ENCODE results near the gene CYP2A7. TPM values are rescaled to one million over a fixed set of nuclear protein-coding genes. Genes with fewer than 3 reads are reported as not detected.
"Not testable (repeated sequence)": the region's sequence is repeated elsewhere in the genome, so short reads cannot be mapped to it uniquely, and the experiment has no call there.

The CYP2A7 gene
- total RNA-seq, 2 experiments from 2014 or later: not detected

DNA sequence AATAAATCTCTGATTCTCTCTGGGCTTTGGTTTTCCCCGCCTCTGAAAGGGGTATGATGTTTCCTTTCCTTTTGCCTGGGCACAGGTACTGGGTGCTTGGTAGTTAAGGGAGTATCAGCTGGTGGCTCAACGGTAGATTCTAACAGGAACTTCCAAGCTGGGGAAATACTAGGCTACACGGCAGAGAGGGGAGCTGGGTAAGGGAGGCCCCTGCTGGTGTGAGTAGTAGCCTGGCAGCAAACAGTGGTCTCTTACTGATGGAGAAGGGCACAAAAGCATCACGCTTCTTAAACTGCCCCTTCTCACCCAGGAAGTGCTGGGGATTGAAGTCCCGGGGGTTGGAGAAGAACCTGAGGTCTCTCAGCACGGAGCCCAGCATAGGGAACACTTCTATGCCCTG lies 26.9 kb upstream of the CYP2A7 start:
- Mint-ChIP-seq H3K4me3 (no peak overlapping the region), H3K4me1 (peaks cover 9% of the 10 kb centered on the region), H3K9me3 (ENCODE audit: low read depth) (no peaks in the 10 kb centered on the region), H3K36me3 (peaks cover 1% of the 10 kb centered on the region), H3K27ac (no peak overlapping the region), H3K27me3 (peaks cover 43% of the 10 kb centered on the region)
- ATAC-seq: no peak
- DNase-seq: no peak
- CTCF ChIA-PET: interaction anchor here (0.7 to 1.2 kb wide), 2 partner anchors 102 to 274 kb away, joined by 3 read pairs; no protein-coding TSS in a partner anchor

DNA sequence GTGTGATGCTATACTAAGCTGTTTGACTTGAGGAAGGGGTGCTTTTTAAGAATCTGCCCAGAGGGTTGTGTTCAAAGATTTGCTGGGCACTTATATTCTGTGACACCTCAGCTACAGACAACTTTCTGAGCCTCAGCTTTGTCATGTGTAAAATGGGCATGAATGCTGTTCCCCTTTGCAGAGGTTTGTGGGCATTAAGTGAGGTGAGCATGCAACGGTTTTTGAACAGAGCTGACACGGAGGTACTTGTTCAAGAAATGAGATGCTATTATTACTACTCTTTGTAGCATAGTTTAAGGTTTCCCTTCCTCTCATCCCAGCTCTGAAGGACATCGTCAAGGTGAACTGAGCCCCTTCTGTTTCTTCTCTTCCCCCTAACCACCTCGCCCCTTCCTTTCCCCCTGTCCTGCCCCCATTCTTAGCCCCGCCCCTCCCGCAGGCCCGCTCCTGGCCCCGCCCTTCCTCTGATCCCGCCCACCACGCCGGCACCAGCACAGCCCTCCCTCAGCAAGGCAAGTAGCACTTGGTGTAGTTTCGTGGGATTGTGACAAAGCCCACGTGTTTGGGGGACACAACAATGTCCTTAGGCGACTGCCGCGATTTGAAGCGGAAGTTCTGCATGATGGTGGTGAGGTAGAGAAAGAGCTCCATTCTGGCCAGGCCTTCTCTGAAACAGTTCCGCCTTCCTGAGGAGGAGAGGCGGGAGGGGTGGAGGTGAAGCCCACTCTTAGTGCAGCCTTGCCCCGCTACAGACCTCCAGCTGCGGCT lies 26.1 kb upstream of the CYP2A7 start:
- Mint-ChIP-seq H3K27ac (no peak overlapping the region), H3K27me3 (peaks cover 36% of the 10 kb centered on the region), H3K4me1 (peaks cover 9% of the 10 kb centered on the region), H3K9me3 (ENCODE audit: low read depth) (no peaks in the 10 kb centered on the region), H3K4me3 (no peak overlapping the region), H3K36me3 (no peaks in the 10 kb centered on the region)
- DNase-seq (peak; percentile 58), ATAC-seq (peak; percentile 65)
- CTCF ChIA-PET: interaction anchor here (0.7 to 1.2 kb wide), 2 partner anchors 101 to 273 kb away, joined by 3 read pairs; no protein-coding TSS in a partner anchor

DNA sequence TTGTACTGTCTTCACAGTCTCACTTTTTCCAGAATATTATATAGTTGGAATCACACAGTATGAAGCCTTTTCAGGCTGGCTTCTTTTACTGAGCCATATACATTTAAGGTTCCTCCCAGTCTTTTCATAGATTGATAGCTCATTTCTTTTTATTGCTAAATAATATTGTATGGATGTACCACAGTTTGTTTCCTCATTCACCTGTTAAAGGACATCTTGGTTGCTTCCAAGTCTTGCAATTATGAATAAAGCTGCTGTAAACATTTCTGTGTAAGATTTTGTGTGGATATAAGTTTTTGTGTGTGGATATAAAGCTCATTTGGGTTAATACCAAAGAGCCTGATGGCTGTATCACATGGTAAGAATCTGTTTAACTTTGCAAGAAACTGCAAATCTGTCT lies 24.5 kb upstream of the CYP2A7 start:
- H3K4me3 Mint-ChIP-seq: no peak overlapping the region
- no peak overlapping the region for H3K27ac Mint-ChIP-seq
- ATAC-seq: no peak
- no peaks in the 10 kb centered on the region for H3K36me3 Mint-ChIP-seq
- peaks cover 9% of the 10 kb centered on the region for H3K4me1 Mint-ChIP-seq
- DNase-seq: no peak
- no peaks in the 10 kb centered on the region for H3K9me3 Mint-ChIP-seq (ENCODE audit: low read depth)
- peaks cover 36% of the 10 kb centered on the region for H3K27me3 Mint-ChIP-seq
- CTCF ChIA-PET: interaction anchor here (0.6 kb wide), 1 partner anchor 243 kb away, joined by 3 read pairs; no protein-coding TSS in a partner anchor

DNA sequence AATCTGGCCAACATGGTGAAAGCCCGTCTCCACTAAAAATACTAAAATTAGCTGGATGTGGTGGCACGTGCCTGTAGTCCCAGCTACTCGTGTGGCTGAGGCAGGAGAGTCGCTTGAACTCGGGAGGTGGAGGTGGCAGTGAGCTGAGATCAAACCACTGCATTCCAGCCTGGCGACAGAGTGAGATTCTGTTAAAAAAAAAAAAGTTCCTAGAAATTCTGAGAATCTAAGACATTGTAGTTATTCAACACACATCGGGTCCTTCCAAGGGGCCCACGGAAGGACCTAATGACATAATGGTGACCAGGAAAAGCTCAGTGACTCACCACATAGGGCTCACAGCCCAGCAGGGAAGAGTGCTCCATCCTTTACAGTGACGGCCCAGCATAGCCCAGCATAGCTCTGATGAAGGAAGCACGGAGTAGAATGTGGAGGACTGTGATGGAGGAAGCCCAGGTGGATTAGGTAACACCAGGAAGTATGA lies 22.7 kb upstream of the CYP2A7 start:
- not testable (repeated sequence) for H3K9me3 Mint-ChIP-seq (ENCODE audit: low read depth); H3K27ac Mint-ChIP-seq; H3K36me3 Mint-ChIP-seq; ATAC-seq; H3K4me3 Mint-ChIP-seq; DNase-seq
- CTCF ChIA-PET: interaction anchor here (0.6 kb wide), 1 partner anchor 671 kb away, joined by 3 read pairs; the partner anchor contains the start of gene CEACAM21
- Mint-ChIP-seq H3K4me1 (peaks cover 21% of the 10 kb centered on the region), H3K27me3 (peaks cover 35% of the 10 kb centered on the region)

DNA sequence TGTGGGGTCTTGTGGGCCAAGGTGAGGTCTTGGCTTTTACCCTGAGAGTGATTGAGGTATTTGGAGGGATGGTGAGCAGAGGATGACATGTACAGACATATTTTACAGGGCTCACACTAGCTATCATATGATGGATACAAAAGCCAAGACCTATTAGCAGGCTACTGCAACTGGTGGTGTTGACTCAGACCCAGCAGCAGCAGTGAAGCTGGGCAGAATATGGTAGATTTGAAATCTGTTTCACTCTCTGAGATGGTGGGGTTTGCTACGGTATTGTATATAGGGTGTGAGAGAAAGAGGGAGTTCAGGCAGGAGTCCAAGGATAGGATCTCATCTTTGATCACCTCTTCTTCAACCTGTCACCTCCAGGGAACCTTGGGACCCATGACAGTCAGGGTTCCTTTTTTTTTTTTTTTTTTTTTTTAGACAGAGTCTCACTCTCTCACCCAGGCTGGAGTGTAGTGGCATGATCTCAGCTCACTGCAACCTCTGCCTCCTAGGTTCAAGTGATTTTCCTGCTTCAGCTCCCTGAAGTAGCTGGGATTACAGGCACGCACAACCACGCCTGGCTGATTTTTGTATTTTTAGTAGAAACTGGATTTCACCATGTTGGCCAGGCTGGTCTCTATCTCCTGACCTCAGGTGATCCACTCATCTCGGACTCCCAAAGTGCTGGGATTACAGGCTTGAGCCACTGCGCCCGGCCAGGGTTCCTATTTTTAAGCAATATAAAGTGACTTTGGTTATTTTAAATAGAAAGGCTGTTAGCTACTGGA lies 20.1 kb upstream of the CYP2A7 start:
- H3K9me3 Mint-ChIP-seq (ENCODE audit: low read depth); CTCF ChIA-PET; ATAC-seq; DNase-seq; H3K4me3 Mint-ChIP-seq; H3K27ac Mint-ChIP-seq; H3K36me3 Mint-ChIP-seq: not testable (repeated sequence)
- H3K4me1 Mint-ChIP-seq: peaks cover 20% of the 10 kb centered on the region
- H3K27me3 Mint-ChIP-seq: peaks cover 14% of the 10 kb centered on the region

DNA sequence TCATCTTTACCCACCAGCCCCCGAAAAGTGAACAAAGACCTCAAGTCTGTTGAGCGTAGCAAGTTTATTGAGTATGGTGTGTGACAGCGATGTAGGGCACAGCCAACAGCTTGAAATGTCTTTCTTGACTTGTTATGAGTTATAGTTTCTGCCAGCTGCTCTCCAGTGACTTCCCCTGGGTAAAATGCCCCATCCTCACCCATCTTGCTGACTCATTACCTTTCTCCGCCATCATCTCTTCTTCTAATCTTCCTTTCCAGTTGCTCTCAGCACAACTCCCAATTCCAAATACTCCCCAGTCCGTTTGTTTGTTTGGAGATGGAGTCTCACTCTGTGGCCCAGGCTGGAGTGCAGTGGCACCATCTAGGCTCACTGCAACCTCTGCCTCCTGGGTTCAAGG lies 18.5 kb upstream of the CYP2A7 start:
- ATAC-seq; H3K9me3 Mint-ChIP-seq (ENCODE audit: low read depth); H3K27ac Mint-ChIP-seq; DNase-seq; CTCF ChIA-PET; H3K4me3 Mint-ChIP-seq; H3K27me3 Mint-ChIP-seq; H3K36me3 Mint-ChIP-seq: not testable (repeated sequence)
- peaks cover 23% of the 10 kb centered on the region for H3K4me1 Mint-ChIP-seq

DNA sequence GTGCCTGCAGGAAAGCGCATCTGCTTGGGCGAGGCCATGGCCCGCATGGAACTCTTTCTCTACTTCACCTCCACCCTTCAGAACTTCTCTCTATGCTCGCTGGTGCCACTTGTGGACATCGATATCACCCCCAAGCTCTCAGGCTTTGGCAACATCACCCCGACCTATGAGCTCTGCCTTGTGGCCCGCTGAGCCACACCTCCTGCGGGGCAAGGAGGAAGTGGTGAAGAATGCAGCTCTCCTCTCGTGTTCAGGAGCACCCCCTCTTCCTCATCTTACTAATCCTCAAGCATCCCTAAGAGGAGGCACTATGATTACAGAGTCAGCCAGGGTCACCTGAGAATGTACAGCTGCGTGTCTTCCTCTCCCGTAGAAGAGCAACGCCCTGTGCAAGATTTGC lies 17.9 kb upstream of the CYP2A7 start:
- H3K9me3 Mint-ChIP-seq (ENCODE audit: low read depth); H3K36me3 Mint-ChIP-seq; H3K27me3 Mint-ChIP-seq; H3K4me3 Mint-ChIP-seq; CTCF ChIA-PET: not testable (repeated sequence)
- Mint-ChIP-seq H3K27ac (peak overlapping the region; percentile 50), H3K4me1 (peaks cover 23% of the 10 kb centered on the region)
- DNase-seq (peak; percentile 75), ATAC-seq (peak; percentile 81)

DNA sequence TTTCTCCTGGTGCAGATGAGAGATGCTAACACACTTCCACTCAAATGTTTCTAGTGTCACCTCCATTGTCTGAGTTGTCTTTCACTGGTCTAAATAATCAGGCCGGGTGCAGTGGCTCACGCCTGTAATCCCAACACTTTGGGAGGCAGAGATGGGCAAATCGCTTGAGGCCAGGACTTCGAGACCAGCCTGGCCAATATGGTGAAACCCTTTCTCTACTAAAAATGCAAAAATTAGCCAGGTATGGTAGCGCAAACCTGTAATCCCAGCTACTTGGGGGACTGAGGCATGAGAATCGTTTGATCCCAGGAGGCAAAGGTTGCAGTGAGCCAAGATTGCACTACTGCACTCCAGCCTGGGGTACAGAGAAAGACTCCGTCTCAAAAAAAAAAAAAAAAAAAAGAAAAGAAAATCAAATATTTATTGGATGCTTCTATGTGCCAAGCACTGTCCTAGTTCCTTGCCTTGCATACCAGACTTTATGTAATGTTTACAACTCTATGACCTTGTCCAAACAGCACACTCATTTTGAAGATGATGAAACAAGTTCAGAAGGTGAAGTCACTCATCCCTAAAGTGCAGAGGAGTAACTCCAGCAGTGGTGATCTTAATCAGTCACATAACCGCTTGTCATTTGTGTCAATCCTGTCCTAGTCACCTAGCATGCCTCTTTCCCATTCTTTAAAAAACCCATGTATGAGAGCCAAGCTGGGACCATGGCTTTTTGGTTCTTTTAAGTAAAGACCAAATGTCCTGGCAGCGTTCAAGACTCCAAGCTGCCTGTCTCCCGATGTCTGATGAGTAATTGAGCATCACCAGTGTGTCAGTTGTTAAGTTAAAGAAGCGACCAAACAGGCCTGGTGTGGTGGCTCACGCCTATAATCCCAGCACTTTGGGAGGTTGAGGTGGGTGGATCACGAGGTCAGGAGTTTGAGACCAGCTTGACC lies 15.1 kb upstream of the CYP2A7 start:
- peak; percentile 39 for ATAC-seq
- Mint-ChIP-seq H3K4me1 (peaks cover 21% of the 10 kb centered on the region), H3K27me3 (peaks cover 12% of the 10 kb centered on the region)
- H3K9me3 Mint-ChIP-seq (ENCODE audit: low read depth); H3K36me3 Mint-ChIP-seq; H3K4me3 Mint-ChIP-seq; CTCF ChIA-PET; DNase-seq; H3K27ac Mint-ChIP-seq: not testable (repeated sequence)

DNA sequence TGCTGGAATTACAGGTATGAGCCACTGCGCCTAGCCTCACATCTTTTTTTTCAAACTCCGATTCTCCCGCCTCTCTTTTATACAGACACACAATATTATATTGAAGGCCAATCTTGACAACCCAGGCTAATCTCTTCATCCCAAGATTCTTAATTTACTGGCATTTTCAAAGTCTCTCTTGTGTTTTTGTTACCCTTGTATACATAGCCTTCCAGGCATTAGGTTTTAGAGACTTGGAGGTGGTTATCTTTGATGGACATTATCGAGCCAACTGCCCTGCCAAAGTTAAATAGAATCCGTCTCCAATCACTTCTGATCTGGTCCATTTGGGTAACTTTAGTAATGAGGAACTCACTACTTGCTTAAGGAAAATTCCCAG lies 14.4 kb upstream of the CYP2A7 start:
- DNase-seq: no peak
- H3K27me3 Mint-ChIP-seq: peaks cover 17% of the 10 kb centered on the region
- ATAC-seq: no peak
- H3K36me3 Mint-ChIP-seq: peaks cover 2% of the 10 kb centered on the region
- peaks cover 21% of the 10 kb centered on the region for H3K4me1 Mint-ChIP-seq
- H3K9me3 Mint-ChIP-seq (ENCODE audit: low read depth): no peaks in the 10 kb centered on the region
- H3K4me3 Mint-ChIP-seq: no peak overlapping the region
- no peak overlapping the region for H3K27ac Mint-ChIP-seq
- CTCF ChIA-PET: no interaction called here

DNA sequence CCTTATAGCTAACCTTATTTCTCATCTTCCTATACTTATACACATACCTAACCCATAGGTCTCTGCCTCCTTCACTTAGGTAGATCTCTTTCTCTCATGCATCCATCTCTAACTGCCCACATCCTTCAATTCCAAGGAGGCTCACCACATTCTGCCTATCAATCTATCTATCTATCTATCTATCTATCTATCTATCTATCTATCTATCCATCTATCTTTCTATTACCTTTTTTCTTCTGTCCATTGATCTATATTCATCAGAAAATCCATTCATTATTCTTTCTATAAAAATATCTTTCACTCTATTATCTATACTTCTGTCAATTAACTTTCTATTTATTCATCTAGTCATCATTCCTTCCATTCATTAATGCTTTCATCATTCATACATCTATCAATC lies 11.1 kb upstream of the CYP2A7 start:
- H3K27me3 Mint-ChIP-seq: peaks cover 34% of the 10 kb centered on the region
- no peak overlapping the region for H3K27ac Mint-ChIP-seq
- peaks cover 5% of the 10 kb centered on the region for H3K4me1 Mint-ChIP-seq
- DNase-seq: no peak
- no peaks in the 10 kb centered on the region for H3K36me3 Mint-ChIP-seq
- no peaks in the 10 kb centered on the region for H3K9me3 Mint-ChIP-seq (ENCODE audit: low read depth)
- H3K4me3 Mint-ChIP-seq: no peak overlapping the region
- ATAC-seq: no peak
- CTCF ChIA-PET: no interaction called here

DNA sequence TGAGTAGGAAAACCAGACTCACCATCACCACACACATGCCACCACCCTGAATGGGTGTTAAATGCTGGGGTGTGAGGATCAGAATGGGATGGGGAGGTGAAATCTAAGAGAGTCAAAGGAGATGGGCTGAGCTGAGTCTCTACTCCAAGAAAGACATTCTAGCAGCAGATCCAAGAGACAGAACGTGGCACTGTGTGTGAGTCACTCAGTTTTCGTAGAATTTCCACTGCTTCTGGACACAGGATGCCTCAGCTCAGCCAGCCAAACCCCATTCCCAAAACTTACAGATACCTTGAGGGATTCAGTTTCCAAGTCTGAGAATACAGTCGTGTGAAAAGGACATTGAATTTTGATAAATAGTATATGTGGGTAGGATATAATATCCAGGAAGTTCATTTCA lies 7.3 kb upstream of the CYP2A7 start:
- Mint-ChIP-seq H3K36me3 (no peaks in the 10 kb centered on the region), H3K4me1 (no peaks in the 10 kb centered on the region), H3K9me3 (ENCODE audit: low read depth) (no peaks in the 10 kb centered on the region), H3K27me3 (peaks cover 36% of the 10 kb centered on the region), H3K27ac (no peak overlapping the region), H3K4me3 (no peak overlapping the region)
- DNase-seq (no peak), ATAC-seq (no peak)
- CTCF ChIA-PET: no interaction called here

DNA sequence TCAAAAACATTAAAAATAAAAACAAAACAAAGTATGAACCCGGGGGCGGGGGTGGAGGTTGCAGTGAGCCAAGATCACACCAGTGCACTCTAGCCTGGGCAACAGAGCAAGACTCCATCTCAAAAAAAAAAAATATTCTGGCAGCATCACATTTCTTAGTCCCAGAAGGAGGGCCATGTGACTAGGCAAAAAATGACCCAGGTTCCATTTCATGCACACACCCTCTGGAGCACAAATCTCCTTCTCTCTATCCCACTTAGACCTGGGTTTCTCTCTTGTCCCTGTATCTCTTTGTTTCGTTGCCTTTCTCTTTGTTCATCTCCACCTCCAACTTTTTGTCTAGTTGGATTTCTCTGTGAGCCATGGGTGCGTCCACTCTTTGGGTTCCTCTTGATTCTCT lies 6.2 kb upstream of the CYP2A7 start:
- ATAC-seq (no peak), DNase-seq (no peak)
- Mint-ChIP-seq H3K27me3 (peaks cover 34% of the 10 kb centered on the region), H3K4me3 (no peak overlapping the region), H3K36me3 (no peaks in the 10 kb centered on the region), H3K27ac (no peak overlapping the region), H3K9me3 (ENCODE audit: low read depth) (no peaks in the 10 kb centered on the region), H3K4me1 (no peaks in the 10 kb centered on the region)
- CTCF ChIA-PET: no interaction called here

All from activated CD8-positive, alpha-beta memory T cell treated with anti-CD3 and anti-CD28 coated beads, Interleukin-2, amount 10 ng/mL, durations not matched to agents 7 days and 5 days (primary cell).